AG04450 (cell line): Measurements from ENCODE around the gene TANC1. TPM values are rescaled to one million over a fixed set of nuclear protein-coding genes. Genes with fewer than 3 reads are reported as not detected.

Source experiments
- CTCF ChIA-PET: fragments of 300-600, 350-600 bp; formaldehyde crosslinking; extraction: SDS; loops from one replicate; lab custom pipeline; 2022; ENCODE audit warnings: antibody characterized with exemption, inconsistent platforms; lab: Charles Lee
- POLR2A ChIA-PET: fragments of 350-600 bp; formaldehyde crosslinking; extraction: SDS; loops from one replicate; lab custom pipeline; 2021; ENCODE audit warnings: antibody characterized with exemption, inconsistent platforms; lab: Yijun Ruan, JAX
- DNase-seq: peaks from one replicate; pipeline ENCODE4 v3.0.0-alpha.2; 2011; ENCODE audit warnings: low read depth, low spot score
- H3K27ac ChIP-seq: one replicate; pipeline ENCODE4 v1.5.1; 2012; ENCODE audit warnings: low read depth, low read length, control low read depth
- H3K27me3 ChIP-seq: one replicate; pipeline ENCODE4 v1.6.0; 2012; ENCODE audit warnings: low read length; ENCODE audit not compliant: control insufficient read depth, insufficient read depth
- H3K4me3 ChIP-seq: 2 replicates; pipeline ENCODE4 v1.5.1; 2011; ENCODE audit warnings: mild to moderate bottlenecking, low read depth, low read length, control low read depth
- H3K9me3 ChIP-seq: 2 replicates; pipeline ENCODE4 v1.5.1; 2012; ENCODE audit warnings: low read length; ENCODE audit not compliant: control insufficient read depth, insufficient read depth
- CTCF ChIP-seq: IDR thresholded peaks from 2 replicates; pipeline ENCODE4 v1.5.1; 2011; ENCODE audit warnings: low read depth, low read length, control low read depth, inconsistent platforms
- polyA plus RNA-seq: library from polyadenylated mRNA; depleted of rRNA; stranded (reverse); fragments of >200 nt; gene quantifications from 2 replicates; pipeline ENCODE4 v1.2.3, GENCODE V29; 2011

TANC1 gene
- polyA plus RNA-seq, 1 experiment, result 28.0 TPM

- no peaks in the 10 kb centered on the region for H3K27me3 ChIP-seq
- no peak overlapping the region for H3K4me3 ChIP-seq
- ChIA-PET POLR2A (no interaction called here), CTCF (interaction anchor here (1.9 kb wide), 1 partner anchor 145 kb away, joined by 6 read pairs; no protein-coding TSS in a partner anchor)
- no peak for TF ChIP-seq CTCF
- no peak for DNase-seq
- no peak overlapping the region for H3K27ac ChIP-seq
- no peaks in the 10 kb centered on the region; the same call in 1 of the 2 replicates for H3K9me3 ChIP-seq
Observed at GRCh38 chr2:158973116-158973956, 4.9 kb downstream of the TANC1 start.

- Histone ChIP-seq H3K27me3 (no peaks in the 10 kb centered on the region), H3K4me3 (no peak overlapping the region), H3K9me3 (no peaks in the 10 kb centered on the region), H3K27ac (no peak overlapping the region)
- no peak for DNase-seq
- POLR2A ChIA-PET, result no interaction called here
- TF ChIP-seq CTCF, result no peak
- CTCF ChIA-PET, result interaction anchor here (0.6 kb wide), 2 partner anchors 139 to 1348 kb away, joined by 3 to 5 read pairs; no protein-coding TSS in a partner anchor
Observed at GRCh38 chr2:158975271-158975921, 7.0 kb downstream of the TANC1 start.

- Histone ChIP-seq H3K27ac (no peak overlapping the region), H3K9me3 (no peaks in the 10 kb centered on the region), H3K27me3 (no peaks in the 10 kb centered on the region), H3K4me3 (no peak overlapping the region)
- no peak for TF ChIP-seq CTCF
- ChIA-PET CTCF (interaction anchor here (1.8 kb wide), 1 partner anchor 139 kb away, joined by 9 read pairs; no protein-coding TSS in a partner anchor), POLR2A (no interaction called here)
- no peak for DNase-seq
Observed at GRCh38 chr2:158979772-158980171, 11.3 kb downstream of the TANC1 start.

GRCh38 chr2:158984604-158985135 lies 16.2 kb downstream of the TANC1 start:
- Histone ChIP-seq H3K27ac (no peak overlapping the region), H3K4me3 (no peak overlapping the region), H3K9me3 (no peaks in the 10 kb centered on the region; the same call in 1 of the 2 replicates), H3K27me3 (no peaks in the 10 kb centered on the region)
- ChIA-PET CTCF (interaction anchor here (2.4 kb wide), 1 partner anchor 134 kb away, joined by 11 read pairs; no protein-coding TSS in a partner anchor), POLR2A (no interaction called here)
- DNase-seq, result no peak
- TF ChIP-seq CTCF, result no peak
